CD14-positive monocyte (primary cell): ENCODE results near the gene HYI. TPM values are rescaled to one million over a fixed set of nuclear protein-coding genes. Genes with fewer than 3 reads are reported as not detected.

Source experiments
- DNase-seq, 3 donors: peaks; one replicate each; pipeline ENCODE4 v3.0.0-alpha.2; 2011 to 2022
- H2AFZ ChIP-seq: 2 replicates; pipeline ENCODE4 v1.6.0; 2012; ENCODE audit warnings: mild to moderate bottlenecking, low read depth, low read length, inconsistent platforms; ENCODE audit not compliant: insufficient read depth, poor library complexity, severe bottlenecking
- H3K27ac ChIP-seq, 2 donors: 1 replicate in 1 of 2; 2 replicates in 1 of 2; pipeline ENCODE4 v1.5.1; 2012 to 2013; ENCODE audit warnings: low read length in 2 of 2, control low read depth in 1 of 2, inconsistent platforms in 1 of 2, low read depth in 1 of 2, mild to moderate bottlenecking in 1 of 2
- H3K27me3 ChIP-seq, 2 donors: one replicate each; pipeline versions ENCODE4 v1.6.0 to v1.6.1; 2011 to 2013; ENCODE audit warnings: low read length in 2 of 2; ENCODE audit not compliant: control insufficient read depth in 2 of 2, insufficient read depth in 2 of 2
- H3K36me3 ChIP-seq, 2 donors: replicated peaks in 1 of 2; 1 replicate in 1 of 2; 2 replicates in 1 of 2; pipeline versions ENCODE4 v1.5.1 to v1.6.1; 2012 to 2013; ENCODE audit warnings: low read length in 2 of 2, control low read depth in 1 of 2, inconsistent platforms in 1 of 2, mild to moderate bottlenecking in 1 of 2; ENCODE audit not compliant: insufficient read depth in 2 of 2, control insufficient read depth in 1 of 2
- H3K4me1 ChIP-seq, 2 donors: 1 replicate in 1 of 2; 2 replicates in 1 of 2; pipeline versions ENCODE4 v1.5.1 to v1.6.1; 2012 to 2013; ENCODE audit warnings: low read length in 2 of 2, control low read depth in 1 of 2, inconsistent platforms in 1 of 2, mild to moderate bottlenecking in 1 of 2, moderate library complexity in 1 of 2; ENCODE audit not compliant: insufficient read depth in 2 of 2, control insufficient read depth in 1 of 2
- H3K4me2 ChIP-seq: replicated peaks from 2 replicates; pipeline ENCODE3; 2012; ENCODE audit warnings: low read length, moderate library complexity, mild to moderate bottlenecking; ENCODE audit not compliant: poor library complexity, severe bottlenecking; ENCODE audit errors: extremely low read depth
- H3K4me3 ChIP-seq, 3 experiments: fragments of 200-600 bp in 1 of 3; sonication (generic) in 1 of 3; replicated peaks in 1 of 3; 1 replicate in 2 of 3; 2 replicates in 1 of 3; pipeline ENCODE4 v1.5.1; 2011 to 2013; ENCODE audit warnings: low read length in 3 of 3, mild to moderate bottlenecking in 3 of 3, control low read depth in 2 of 3, low read depth in 2 of 3, inconsistent platforms in 1 of 3, moderate library complexity in 1 of 3
- H3K79me2 ChIP-seq: 2 replicates; pipeline ENCODE4 v1.6.0; 2012; ENCODE audit warnings: mild to moderate bottlenecking, control low read depth, inconsistent platforms, low read length, moderate library complexity; ENCODE audit not compliant: insufficient read depth
- H3K9ac ChIP-seq: 2 replicates; pipeline ENCODE4 v1.6.0; 2017; ENCODE audit warnings: low read length, mild to moderate bottlenecking; ENCODE audit not compliant: insufficient read depth, poor library complexity, severe bottlenecking
- H3K9me3 ChIP-seq, 2 donors: replicated peaks in 1 of 2; 1 replicate in 1 of 2; 2 replicates in 1 of 2; pipeline versions ENCODE4 v1.5.1 to v1.6.1; 2012 to 2013; ENCODE audit warnings: low read length in 2 of 2, control low read depth in 1 of 2; ENCODE audit not compliant: control insufficient read depth in 1 of 2, insufficient read depth in 1 of 2
- H4K20me1 ChIP-seq: 2 replicates; pipeline ENCODE4 v1.6.0; 2012; ENCODE audit warnings: mild to moderate bottlenecking, low read length, control low read depth, moderate library complexity; ENCODE audit not compliant: insufficient read depth
- H3K27ac Mint-ChIP-seq, 7 donors: one replicate each; pipeline ENCODE4 v1.8.0; 2020; ENCODE audit warnings: mild to moderate bottlenecking in 7 of 7, mixed read lengths in 7 of 7, moderate library complexity in 6 of 7, inconsistent platforms in 2 of 7
- H3K27me3 Mint-ChIP-seq, 3 donors: one replicate each; pipeline ENCODE4 v1.8.0; 2021 to 2022; ENCODE audit warnings: low read depth in 3 of 3, mild to moderate bottlenecking in 3 of 3, mixed read lengths in 3 of 3, moderate library complexity in 3 of 3, inconsistent platforms in 1 of 3
- H3K36me3 Mint-ChIP-seq, 2 donors: one replicate each; pipeline ENCODE4 v1.8.0; 2020; ENCODE audit warnings: mixed read lengths in 2 of 2, inconsistent platforms in 1 of 2, mild to moderate bottlenecking in 1 of 2
- H3K4me1 Mint-ChIP-seq: one replicate; pipeline ENCODE4 v1.8.0; 2020; ENCODE audit warnings: mild to moderate bottlenecking, mixed read lengths
- H3K4me3 Mint-ChIP-seq, 2 donors: one replicate each; pipeline ENCODE4 v1.8.0; 2020; ENCODE audit warnings: mild to moderate bottlenecking in 2 of 2, mixed read lengths in 2 of 2, moderate library complexity in 1 of 2
- H3K9me3 Mint-ChIP-seq, 7 donors: one replicate each; pipeline ENCODE4 v1.8.0; 2020 to 2022; ENCODE audit warnings: mixed read lengths in 7 of 7, mild to moderate bottlenecking in 6 of 7, moderate library complexity in 6 of 7, inconsistent platforms in 2 of 7
- CTCF ChIP-seq: fragments of 200-600 bp; IDR thresholded peaks from one replicate; pipeline ENCODE4 v1.8.0; 2022; ENCODE audit warnings: antibody characterized with exemption, mild to moderate bottlenecking
- WGBS: methylation state at CpG from one replicate; pipeline ENCODE4 v1.1.5; 2013; ENCODE audit warnings: missing lambda C conversion rate; ENCODE audit not compliant: insufficient coverage; 5-methylcytosine and 5-hydroxymethylcytosine counted together
- intact Hi-C, 2 donors: fragments of 100-400 bp; cut with micrococcal nuclease; formaldehyde crosslinking; loops; one replicate each; pipeline versions ENCODE4 v1.15.0 to v1.15.1; 2023
- polyA plus RNA-seq, 3 donors: library from polyadenylated mRNA; depleted of rRNA in 1 of 3; unstranded in 2 of 3; stranded (reverse) in 1 of 3; fragments of 300-500 nt in 2 of 3; fragments of >200 nt in 1 of 3; fragmentation: Illumina TruSeq in 2 of 3; gene quantifications; 1 replicate in 2 of 3; 2 replicates in 1 of 3; pipeline ENCODE4 v1.2.3, GENCODE V29; 2012 to 2021

Gene HYI
- polyA plus RNA-seq, 3 donors: 0.74 to 7.2 (median 1.6) TPM

GRCh38 chr1:43426221-43426620 is 27.5 kb downstream of the HYI start:
- Histone ChIP-seq H3K4me1 (no peaks in the 10 kb centered on the region), H3K9me3 (no peaks in the 10 kb centered on the region), H4K20me1 (no peaks in the 10 kb centered on the region), H3K4me3 (no peak overlapping the region), H2AFZ (no peak overlapping the region), H3K79me2 (no peaks in the 10 kb centered on the region), H3K4me2 (no peak overlapping the region), H3K9ac (no peak overlapping the region), H3K36me3 (peaks cover 96 to 99% of the 10 kb centered on the region in 2 donors), H3K27me3 (no peaks in the 10 kb centered on the region), H3K27ac (no peak overlapping the region)
- H3K27ac Mint-ChIP-seq: peak overlapping the region in 1 of 7 donors; percentile 1
- H3K36me3 Mint-ChIP-seq: peaks cover 85 to 95% of the 10 kb centered on the region in 2 donors
- no peaks in the 10 kb centered on the region for H3K4me1 Mint-ChIP-seq
- no peak for TF ChIP-seq CTCF
- H3K4me3 Mint-ChIP-seq: no peak overlapping the region
- H3K27me3 Mint-ChIP-seq: peaks cover 0 to 4% (median 0%) of the 10 kb centered on the region in 3 donors
- intact Hi-C loops: no loop called here
- 94% methylated on average over 11 of the region's 11 CpGs for WGBS
- no peak for DNase-seq
- peaks cover 0 to 3% (median 0%) of the 10 kb centered on the region in 7 donors for H3K9me3 Mint-ChIP-seq

- no peaks in the 10 kb centered on the region for H3K4me1 Mint-ChIP-seq
- 94% methylated on average over 3 of the region's 4 CpGs for WGBS
- H3K4me1 ChIP-seq: no peaks in the 10 kb centered on the region
- no peaks in the 10 kb centered on the region for H3K79me2 ChIP-seq
- no peaks in the 10 kb centered on the region for H3K27me3 ChIP-seq
- TF ChIP-seq CTCF: no peak
- no peak overlapping the region for H2AFZ ChIP-seq
- H3K36me3 ChIP-seq: peaks cover 96 to 99% of the 10 kb centered on the region in 2 donors
- no peak overlapping the region for H3K4me2 ChIP-seq
- peaks cover 0 to 4% (median 0%) of the 10 kb centered on the region in 3 donors for H3K27me3 Mint-ChIP-seq
- no peaks in the 10 kb centered on the region for H3K9me3 ChIP-seq
- no peaks in the 10 kb centered on the region for H4K20me1 ChIP-seq
- no peak overlapping the region for H3K27ac ChIP-seq
- intact Hi-C loops: no loop called here
- peak overlapping the region in 1 of 7 donors; percentile 17 for H3K27ac Mint-ChIP-seq
- DNase-seq: no peak
- no peak overlapping the region for H3K9ac ChIP-seq
- peaks cover 0 to 3% (median 0%) of the 10 kb centered on the region in 7 donors for H3K9me3 Mint-ChIP-seq
- H3K36me3 Mint-ChIP-seq: peaks cover 73 to 95% of the 10 kb centered on the region in 2 donors
- no peak overlapping the region for H3K4me3 Mint-ChIP-seq
- H3K4me3 ChIP-seq: no peak overlapping the region
Observed at GRCh38 chr1:43425045-43425444, 28.7 kb downstream of the HYI start.
